IMR-90 (cell line): ENCODE measurements around the gene ALK.

Experiments used
- CHD1 ChIP-seq: IDR thresholded peaks from 2 replicates; pipeline ENCODE4 v1.6.1; 2012; ENCODE audit warnings: low read depth, low read length, improper control_type of control experiment
- MAFK ChIP-seq: IDR thresholded peaks from 2 replicates; pipeline ENCODE4 v1.6.1; 2012; ENCODE audit warnings: low read depth, low read length, improper control_type of control experiment
- POLR2A ChIP-seq: IDR thresholded peaks from 2 replicates; pipeline ENCODE4 v1.6.1; 2012; ENCODE audit warnings: mild to moderate bottlenecking, low read depth, low read length
- RCOR1 ChIP-seq: IDR thresholded peaks from 2 replicates; pipeline ENCODE4 v1.6.1; 2012; ENCODE audit warnings: mild to moderate bottlenecking, low read length, improper control_type of control experiment; ENCODE audit not compliant: insufficient replicate concordance
- SMC3 ChIP-seq: fragments of 150-350 bp; IDR thresholded peaks from 2 replicates; pipeline ENCODE4 v1.6.1; 2016; ENCODE audit warnings: low read depth, mild to moderate bottlenecking, antibody characterized with exemption, low read length, moderate library complexity
- TF ChIP-seq, protein P1 (sequence below): conservative IDR thresholded peaks from 2 replicates; pipeline ENCODE4 v1.5.1; 2012; ENCODE audit warnings: mild to moderate bottlenecking, low read depth, low read length, improper control_type of control experiment
- TF ChIP-seq, protein P2 (sequence below): fragments of 150-350 bp; IDR thresholded peaks from 2 replicates; pipeline ENCODE4 v1.6.1; 2017; ENCODE audit warnings: mild to moderate bottlenecking, antibody characterized with exemption, low read length, low read depth

DNA sequence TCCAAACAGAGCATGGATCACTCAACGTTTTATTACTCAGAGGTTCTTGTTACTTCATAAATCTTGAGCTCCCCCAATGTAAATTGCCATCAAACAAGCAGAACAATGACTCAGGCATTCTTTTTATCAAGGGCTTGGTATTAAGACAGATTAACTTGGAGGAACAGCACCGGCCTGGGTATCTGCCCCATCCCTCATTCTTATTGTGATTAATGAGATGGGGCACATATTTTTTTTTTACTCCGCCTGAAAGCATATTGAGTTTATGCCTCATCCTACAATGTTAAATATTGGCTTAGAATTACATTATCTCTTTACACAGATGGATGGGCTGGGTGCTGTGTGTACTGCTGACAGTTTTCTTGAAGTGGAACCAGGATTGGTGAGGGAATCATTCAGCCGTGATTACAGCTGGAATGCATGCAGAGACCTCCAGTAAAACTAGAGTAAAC lies 418.9 kb downstream of the ALK start:
- TF ChIP-seq, protein P1, sequence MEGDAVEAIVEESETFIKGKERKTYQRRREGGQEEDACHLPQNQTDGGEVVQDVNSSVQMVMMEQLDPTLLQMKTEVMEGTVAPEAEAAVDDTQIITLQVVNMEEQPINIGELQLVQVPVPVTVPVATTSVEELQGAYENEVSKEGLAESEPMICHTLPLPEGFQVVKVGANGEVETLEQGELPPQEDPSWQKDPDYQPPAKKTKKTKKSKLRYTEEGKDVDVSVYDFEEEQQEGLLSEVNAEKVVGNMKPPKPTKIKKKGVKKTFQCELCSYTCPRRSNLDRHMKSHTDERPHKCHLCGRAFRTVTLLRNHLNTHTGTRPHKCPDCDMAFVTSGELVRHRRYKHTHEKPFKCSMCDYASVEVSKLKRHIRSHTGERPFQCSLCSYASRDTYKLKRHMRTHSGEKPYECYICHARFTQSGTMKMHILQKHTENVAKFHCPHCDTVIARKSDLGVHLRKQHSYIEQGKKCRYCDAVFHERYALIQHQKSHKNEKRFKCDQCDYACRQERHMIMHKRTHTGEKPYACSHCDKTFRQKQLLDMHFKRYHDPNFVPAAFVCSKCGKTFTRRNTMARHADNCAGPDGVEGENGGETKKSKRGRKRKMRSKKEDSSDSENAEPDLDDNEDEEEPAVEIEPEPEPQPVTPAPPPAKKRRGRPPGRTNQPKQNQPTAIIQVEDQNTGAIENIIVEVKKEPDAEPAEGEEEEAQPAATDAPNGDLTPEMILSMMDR, result no peak
- TF ChIP-seq RCOR1 (no peak), POLR2A (no peak), CHD1 (no peak), MAFK (no peak), SMC3 (no peak)
- TF ChIP-seq, protein P2, sequence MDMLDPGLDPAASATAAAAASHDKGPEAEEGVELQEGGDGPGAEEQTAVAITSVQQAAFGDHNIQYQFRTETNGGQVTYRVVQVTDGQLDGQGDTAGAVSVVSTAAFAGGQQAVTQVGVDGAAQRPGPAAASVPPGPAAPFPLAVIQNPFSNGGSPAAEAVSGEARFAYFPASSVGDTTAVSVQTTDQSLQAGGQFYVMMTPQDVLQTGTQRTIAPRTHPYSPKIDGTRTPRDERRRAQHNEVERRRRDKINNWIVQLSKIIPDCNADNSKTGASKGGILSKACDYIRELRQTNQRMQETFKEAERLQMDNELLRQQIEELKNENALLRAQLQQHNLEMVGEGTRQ, result no peak
